ENCODE data around the gene CHMP2B. TPM values are rescaled to one million over a fixed set of nuclear protein-coding genes. Genes with fewer than 3 reads are reported as not detected.

The CHMP2B gene
- 10 to 100 TPM; 15.7 to 56.3 (median 38.9) TPM for total RNA-seq

GRCh38 chr3:87227104-87227834 is at the start of gene CHMP2B:
Gene CHMP2B (plus strand): TSS chr3:87227309. CDS start chr3:87227523, 214 bp downstream.
- WGBS, 2 donors: 0% methylated on average over 37 to 48 of the region's 59 CpGs
- Histone ChIP-seq H3K9me3 (no peaks in the 10 kb centered on the region), H3K4me3 (peak within 1 kb of the TSS; percentile 65 to 92 (median 88)), H3K36me3 (no peaks in the 10 kb centered on the region), H3K27ac (peak within 1 kb of the TSS; percentile 95 to 98 (median 97)), H3K27me3 (no peaks in the 10 kb centered on the region), H3K4me1 (peaks cover 16 to 30% (median 22%) of the 10 kb centered on the region in 4 donors)
- ATAC-seq (ENCODE audit: low FRiP score in 2 of 2) (peak; percentile 96 to 98), DNase-seq (peak; percentile 95 to 99)
- TF ChIP-seq POLR2AphosphoS5 (IDR thresholded peaks at IDR 0.05) (peak; percentile 71 to 93), EP300 (IDR thresholded peaks at IDR 0.05) (no peak), POLR2A (IDR thresholded peaks at IDR 0.05) (peak in 3 of 4 donors; percentile 75 to 91 (median 82)), CTCF (IDR thresholded peaks at IDR 0.05) (peak in 1 of 6 experiments; percentile 10)

- no peak for ATAC-seq (ENCODE audit: low FRiP score in 2 of 2)
- Histone ChIP-seq H3K4me3 (no peak overlapping the region), H3K36me3 (no peaks in the 10 kb centered on the region), H3K9me3 (no peaks in the 10 kb centered on the region), H3K27ac (no peak overlapping the region), H3K27me3 (no peaks in the 10 kb centered on the region), H3K4me1 (no peaks in the 10 kb centered on the region)
- TF ChIP-seq POLR2AphosphoS5 (IDR thresholded peaks at IDR 0.05) (no peak), CTCF (IDR thresholded peaks at IDR 0.05) (no peak), EP300 (IDR thresholded peaks at IDR 0.05) (no peak), POLR2A (IDR thresholded peaks at IDR 0.05) (no peak)
- DNase-seq: no peak
Measured at GRCh38 chr3:87179642-87180041, 47.5 kb upstream of the CHMP2B start.

- Histone ChIP-seq H3K9me3 (no peaks in the 10 kb centered on the region), H3K4me1 (no peaks in the 10 kb centered on the region), H3K27ac (no peak overlapping the region), H3K36me3 (no peaks in the 10 kb centered on the region), H3K4me3 (no peak overlapping the region), H3K27me3 (no peaks in the 10 kb centered on the region)
- DNase-seq: no peak
- ATAC-seq (ENCODE audit: low FRiP score in 2 of 2): no peak
- TF ChIP-seq POLR2AphosphoS5 (IDR thresholded peaks at IDR 0.05) (no peak), EP300 (IDR thresholded peaks at IDR 0.05) (no peak), CTCF (IDR thresholded peaks at IDR 0.05) (no peak), POLR2A (IDR thresholded peaks at IDR 0.05) (no peak)
Measured at GRCh38 chr3:87181551-87181950, 45.6 kb upstream of the CHMP2B start.

- Histone ChIP-seq H3K4me3 (no peak overlapping the region), H3K4me1 (no peaks in the 10 kb centered on the region), H3K27ac (no peak overlapping the region), H3K36me3 (no peaks in the 10 kb centered on the region), H3K27me3 (no peaks in the 10 kb centered on the region), H3K9me3 (no peaks in the 10 kb centered on the region)
- TF ChIP-seq POLR2A (IDR thresholded peaks at IDR 0.05): no peak
- TF ChIP-seq CTCF (IDR thresholded peaks at IDR 0.05): no peak
- TF ChIP-seq EP300 (IDR thresholded peaks at IDR 0.05): no peak
- TF ChIP-seq POLR2AphosphoS5 (IDR thresholded peaks at IDR 0.05): no peak
- whole genome bisulfite sequencing, 2 donors: 63 to 71% methylated on average over 2 of the region's 2 CpGs
- ATAC-seq (ENCODE audit: low FRiP score in 2 of 2) (no peak), DNase-seq (no peak)
Measured at GRCh38 chr3:87182023-87182422, 45.1 kb upstream of the CHMP2B start.

Measured in upper lobe of left lung (tissue), 6 donors.